ENCODE results near the gene FAR1.
"Not testable (repeated sequence)": the region's sequence is repeated elsewhere in the genome, so short reads cannot be mapped to it uniquely, and the experiment has no call there.

Gene FAR1

DNA sequence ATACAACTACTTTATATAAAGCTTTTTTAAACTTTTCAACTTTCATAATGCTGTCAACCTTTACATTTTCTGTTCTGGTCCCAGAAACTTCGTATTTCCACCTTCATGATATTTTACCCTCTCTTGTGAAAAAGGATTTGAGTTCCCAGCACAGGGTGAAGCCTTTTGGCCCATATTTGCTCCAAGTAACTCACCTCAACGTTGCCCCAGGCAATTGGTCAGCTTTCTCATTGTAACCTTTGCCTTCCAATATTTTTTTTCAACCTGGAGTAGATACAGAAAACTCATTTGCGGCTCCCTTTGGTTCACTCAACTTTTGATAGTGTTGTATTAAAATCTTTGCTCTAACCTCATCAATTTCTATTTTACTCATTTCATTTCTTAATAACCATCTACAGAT lies 21.1 kb upstream of the FAR1 start:
- no peak for ATAC-seq (ENCODE audit: insufficient read depth, low read depth)
- no peak overlapping the region for H3K27ac ChIP-seq (ENCODE audit: low read length)
- H3K4me2 ChIP-seq (ENCODE audit: insufficient read depth, low read length) = no peak overlapping the region
- DNase-seq = no peak
- no peaks in the 10 kb centered on the region for H3K36me3 ChIP-seq (ENCODE audit: insufficient read depth, low read length)
- TF ChIP-seq, protein P1, sequence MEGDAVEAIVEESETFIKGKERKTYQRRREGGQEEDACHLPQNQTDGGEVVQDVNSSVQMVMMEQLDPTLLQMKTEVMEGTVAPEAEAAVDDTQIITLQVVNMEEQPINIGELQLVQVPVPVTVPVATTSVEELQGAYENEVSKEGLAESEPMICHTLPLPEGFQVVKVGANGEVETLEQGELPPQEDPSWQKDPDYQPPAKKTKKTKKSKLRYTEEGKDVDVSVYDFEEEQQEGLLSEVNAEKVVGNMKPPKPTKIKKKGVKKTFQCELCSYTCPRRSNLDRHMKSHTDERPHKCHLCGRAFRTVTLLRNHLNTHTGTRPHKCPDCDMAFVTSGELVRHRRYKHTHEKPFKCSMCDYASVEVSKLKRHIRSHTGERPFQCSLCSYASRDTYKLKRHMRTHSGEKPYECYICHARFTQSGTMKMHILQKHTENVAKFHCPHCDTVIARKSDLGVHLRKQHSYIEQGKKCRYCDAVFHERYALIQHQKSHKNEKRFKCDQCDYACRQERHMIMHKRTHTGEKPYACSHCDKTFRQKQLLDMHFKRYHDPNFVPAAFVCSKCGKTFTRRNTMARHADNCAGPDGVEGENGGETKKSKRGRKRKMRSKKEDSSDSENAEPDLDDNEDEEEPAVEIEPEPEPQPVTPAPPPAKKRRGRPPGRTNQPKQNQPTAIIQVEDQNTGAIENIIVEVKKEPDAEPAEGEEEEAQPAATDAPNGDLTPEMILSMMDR (IDR thresholded peaks at IDR 0.05; ENCODE audit: borderline replicate concordance, extremely low read depth, low read length, poor library complexity, severe bottlenecking) = no peak
- TF ChIP-seq EZH2 (IDR thresholded peaks at IDR 0.05; ENCODE audit: borderline replicate concordance, low read depth, low read length, severe bottlenecking) = no peak
- no peak overlapping the region for H3K9ac ChIP-seq (ENCODE audit: low read depth, low read length)
- no peaks in the 10 kb centered on the region for H3K9me3 ChIP-seq (ENCODE audit: insufficient read depth, low read length, severe bottlenecking)
- H3K79me2 ChIP-seq (ENCODE audit: insufficient read depth, low read length) = no peaks in the 10 kb centered on the region
- H2AFZ ChIP-seq (ENCODE audit: low read depth, low read length) = no peak overlapping the region
- H3K4me1 ChIP-seq (ENCODE audit: insufficient read depth, low read length) = no peaks in the 10 kb centered on the region
- no peak overlapping the region for H3K4me3 ChIP-seq (ENCODE audit: low read depth in 1 of 2, low read length in 2 of 2)
- H3K27me3 ChIP-seq (ENCODE audit: insufficient read depth, low read length, poor library complexity) = no peaks in the 10 kb centered on the region
- no peaks in the 10 kb centered on the region for H4K20me1 ChIP-seq (ENCODE audit: insufficient read depth, low read length)

DNA sequence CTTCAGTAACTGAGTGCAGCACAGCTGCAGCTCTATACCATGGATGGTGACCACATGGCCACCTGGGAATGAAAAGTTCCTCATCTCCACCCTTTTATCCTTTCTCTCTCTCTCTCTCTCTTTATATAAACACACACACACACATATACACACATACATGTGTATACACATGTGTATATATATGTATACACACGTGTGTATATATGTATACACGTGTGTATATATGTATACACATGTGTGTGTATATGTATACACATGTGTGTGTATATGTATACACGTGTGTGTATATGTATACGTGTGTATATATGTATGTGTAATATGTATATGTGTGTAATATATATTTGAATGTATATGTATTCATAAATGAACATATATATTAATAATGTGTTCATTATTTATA lies 18.8 kb upstream of the FAR1 start:
- TF ChIP-seq EZH2 (IDR thresholded peaks at IDR 0.05; ENCODE audit: borderline replicate concordance, low read depth, low read length, severe bottlenecking) = no peak
- TF ChIP-seq, protein P1 (IDR thresholded peaks at IDR 0.05; ENCODE audit: borderline replicate concordance, extremely low read depth, low read length, poor library complexity, severe bottlenecking) = no peak
- no peak overlapping the region for H3K9ac ChIP-seq (ENCODE audit: low read depth, low read length)
- no peak overlapping the region for H2AFZ ChIP-seq (ENCODE audit: low read depth, low read length)
- DNase-seq (no peak), ATAC-seq (ENCODE audit: insufficient read depth, low read depth) (no peak)
- H3K36me3 ChIP-seq (ENCODE audit: insufficient read depth, low read length) = no peaks in the 10 kb centered on the region
- no peak overlapping the region for H3K4me3 ChIP-seq (ENCODE audit: low read depth in 1 of 2, low read length in 2 of 2)
- no peaks in the 10 kb centered on the region for H3K79me2 ChIP-seq (ENCODE audit: insufficient read depth, low read length)
- H4K20me1 ChIP-seq (ENCODE audit: insufficient read depth, low read length) = no peaks in the 10 kb centered on the region
- no peak overlapping the region for H3K4me2 ChIP-seq (ENCODE audit: insufficient read depth, low read length)
- no peaks in the 10 kb centered on the region for H3K9me3 ChIP-seq (ENCODE audit: insufficient read depth, low read length, severe bottlenecking)
- H3K27ac ChIP-seq (ENCODE audit: low read length) = no peak overlapping the region
- H3K27me3 ChIP-seq (ENCODE audit: insufficient read depth, low read length, poor library complexity) = no peaks in the 10 kb centered on the region
- H3K4me1 ChIP-seq (ENCODE audit: insufficient read depth, low read length) = no peaks in the 10 kb centered on the region

DNA sequence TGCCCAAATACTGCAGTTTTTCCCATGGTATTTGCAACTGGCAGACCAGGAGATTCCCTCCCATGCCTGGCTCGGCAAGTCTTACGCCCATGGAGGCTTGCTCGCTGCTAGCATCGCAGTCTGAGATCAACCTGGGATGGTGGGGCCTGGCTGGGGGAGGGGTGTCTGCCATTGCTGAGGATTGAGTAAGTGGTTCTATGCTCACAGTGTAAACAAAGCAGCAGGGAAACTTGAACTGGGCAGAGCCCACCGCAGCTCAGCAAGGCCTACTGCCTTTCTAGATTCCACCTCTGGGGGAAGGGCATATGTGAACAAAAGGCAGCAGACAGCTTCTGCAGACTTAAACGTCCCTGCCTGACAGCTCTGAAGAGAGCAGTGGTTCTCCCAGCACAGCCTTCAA lies 17.0 kb upstream of the FAR1 start:
- ATAC-seq (ENCODE audit: insufficient read depth, low read depth) = not testable (repeated sequence)

DNA sequence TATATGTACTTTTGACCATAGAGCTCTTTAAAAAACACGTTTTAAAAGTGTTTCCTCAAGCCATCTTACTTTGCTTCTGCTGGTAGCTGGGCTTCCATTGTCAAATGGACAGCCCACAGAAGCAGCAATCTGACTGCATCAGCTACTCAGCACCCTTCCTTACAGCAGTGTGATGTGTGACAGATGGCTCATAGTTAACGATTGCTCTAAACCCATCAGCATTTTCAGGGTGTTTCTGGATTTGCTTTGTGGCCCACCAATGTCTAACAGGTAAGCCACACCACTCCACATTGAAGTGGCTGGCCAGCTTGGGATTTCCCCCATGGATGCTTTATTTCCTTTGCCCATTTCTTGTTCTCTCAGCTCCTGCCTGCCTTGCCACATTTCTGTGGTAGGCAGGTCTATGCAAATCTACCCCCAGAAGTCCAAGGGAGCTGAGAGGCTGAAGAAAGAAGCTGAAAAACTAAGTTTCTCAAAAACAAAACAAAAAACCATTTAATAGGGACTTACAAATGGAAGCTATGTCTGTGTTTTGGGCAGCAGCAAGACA lies 7.3 kb upstream of the FAR1 start:
- no peak for ATAC-seq (ENCODE audit: insufficient read depth, low read depth)
- H3K79me2 ChIP-seq (ENCODE audit: insufficient read depth, low read length) = no peaks in the 10 kb centered on the region

More for the DNA sequence above, 17.0 kb upstream of the FAR1 start:
- not testable (repeated sequence) for H3K4me3 ChIP-seq (ENCODE audit: low read depth in 1 of 2, low read length in 2 of 2); DNase-seq; H3K9ac ChIP-seq (ENCODE audit: low read depth, low read length); H3K27me3 ChIP-seq (ENCODE audit: insufficient read depth, low read length, poor library complexity); H3K79me2 ChIP-seq (ENCODE audit: insufficient read depth, low read length); H2AFZ ChIP-seq (ENCODE audit: low read depth, low read length); H3K36me3 ChIP-seq (ENCODE audit: insufficient read depth, low read length); H3K4me1 ChIP-seq (ENCODE audit: insufficient read depth, low read length); H3K4me2 ChIP-seq (ENCODE audit: insufficient read depth, low read length); H3K27ac ChIP-seq (ENCODE audit: low read length); H4K20me1 ChIP-seq (ENCODE audit: insufficient read depth, low read length); H3K9me3 ChIP-seq (ENCODE audit: insufficient read depth, low read length, severe bottlenecking)

More for the DNA sequence above, 7.3 kb upstream of the FAR1 start:
- H3K4me3 ChIP-seq (ENCODE audit: low read depth in 1 of 2, low read length in 2 of 2) = no peak overlapping the region
- H3K36me3 ChIP-seq (ENCODE audit: insufficient read depth, low read length) = no peaks in the 10 kb centered on the region
- H3K4me2 ChIP-seq (ENCODE audit: insufficient read depth, low read length) = no peak overlapping the region
- peaks cover 6% of the 10 kb centered on the region for H3K9me3 ChIP-seq (ENCODE audit: insufficient read depth, low read length, severe bottlenecking)
- no peak for TF ChIP-seq EZH2 (IDR thresholded peaks at IDR 0.05; ENCODE audit: borderline replicate concordance, low read depth, low read length, severe bottlenecking)
- TF ChIP-seq, protein P1 (IDR thresholded peaks at IDR 0.05; ENCODE audit: borderline replicate concordance, extremely low read depth, low read length, poor library complexity, severe bottlenecking) = no peak
- no peaks in the 10 kb centered on the region for H4K20me1 ChIP-seq (ENCODE audit: insufficient read depth, low read length)
- no peak overlapping the region for H3K9ac ChIP-seq (ENCODE audit: low read depth, low read length)
- H3K27ac ChIP-seq (ENCODE audit: low read length) = no peak overlapping the region
- H3K4me1 ChIP-seq (ENCODE audit: insufficient read depth, low read length) = no peaks in the 10 kb centered on the region
- H3K27me3 ChIP-seq (ENCODE audit: insufficient read depth, low read length, poor library complexity) = no peaks in the 10 kb centered on the region
- H2AFZ ChIP-seq (ENCODE audit: low read depth, low read length) = no peak overlapping the region
- DNase-seq = no peak
